Esophagus squamous epithelium (tissue), 4 donors: ENCODE measurements around the gene MAOB.

Source experiments
- POLR2A ChIP-seq, 4 donors: fragments of 450-650 bp; IDR thresholded peaks; one replicate each; pipeline ENCODE4 v1.6.1; 2017; ENCODE audit warnings: antibody characterized with exemption in 4 of 4, mild to moderate bottlenecking in 4 of 4, moderate library complexity in 3 of 4
- TF ChIP-seq, protein P1 (sequence below), 6 experiments: fragments of 450-650 bp in 4 of 6; fragments of 200-600 bp in 2 of 6; sonication (generic) in 2 of 6; IDR thresholded peaks; one replicate each; pipeline ENCODE4 v1.5.1; 2016 to 2019; ENCODE audit warnings: antibody characterized with exemption in 6 of 6, mild to moderate bottlenecking in 4 of 6, moderate library complexity in 4 of 6

- TF ChIP-seq, protein P1, sequence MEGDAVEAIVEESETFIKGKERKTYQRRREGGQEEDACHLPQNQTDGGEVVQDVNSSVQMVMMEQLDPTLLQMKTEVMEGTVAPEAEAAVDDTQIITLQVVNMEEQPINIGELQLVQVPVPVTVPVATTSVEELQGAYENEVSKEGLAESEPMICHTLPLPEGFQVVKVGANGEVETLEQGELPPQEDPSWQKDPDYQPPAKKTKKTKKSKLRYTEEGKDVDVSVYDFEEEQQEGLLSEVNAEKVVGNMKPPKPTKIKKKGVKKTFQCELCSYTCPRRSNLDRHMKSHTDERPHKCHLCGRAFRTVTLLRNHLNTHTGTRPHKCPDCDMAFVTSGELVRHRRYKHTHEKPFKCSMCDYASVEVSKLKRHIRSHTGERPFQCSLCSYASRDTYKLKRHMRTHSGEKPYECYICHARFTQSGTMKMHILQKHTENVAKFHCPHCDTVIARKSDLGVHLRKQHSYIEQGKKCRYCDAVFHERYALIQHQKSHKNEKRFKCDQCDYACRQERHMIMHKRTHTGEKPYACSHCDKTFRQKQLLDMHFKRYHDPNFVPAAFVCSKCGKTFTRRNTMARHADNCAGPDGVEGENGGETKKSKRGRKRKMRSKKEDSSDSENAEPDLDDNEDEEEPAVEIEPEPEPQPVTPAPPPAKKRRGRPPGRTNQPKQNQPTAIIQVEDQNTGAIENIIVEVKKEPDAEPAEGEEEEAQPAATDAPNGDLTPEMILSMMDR (IDR thresholded peaks at IDR 0.05) = no peak
- no peak for TF ChIP-seq POLR2A (IDR thresholded peaks at IDR 0.05)
These were observed 165.1 kb downstream of the MAOB start for GRCh38 chrX:43717161-43717560.
